HepG2 (cell line): ENCODE results near the gene POLR2J3. TPM values are rescaled to one million over a fixed set of nuclear protein-coding genes. Genes with fewer than 3 reads are reported as not detected.
"Not testable (repeated sequence)": the region's sequence is repeated elsewhere in the genome, so short reads cannot be mapped to it uniquely, and the experiment has no call there.

ENCODE experiments used
- ATAC-seq: fragments of 200-7000 bp; cut with Tn5 transposase; 3 replicates; pipeline ENCODE4 v1.9.1; 2020; ENCODE audit warnings: mild to moderate bottlenecking, moderate library complexity
- BruUV-seq: library from RNA; stranded (reverse); fragments of 400-500 nt; replicated peaks from 2 replicates; lab custom pipeline; 2021; lab: Mats Ljungman, UMichigan
- CTCF ChIA-PET: fragments of 300-600 bp; formaldehyde crosslinking; extraction: SDS; loops from one replicate; lab custom pipeline; 2021; ENCODE audit warnings: low total read pairs, inconsistent platforms, low intra/inter-chr PET ratio; lab: Yijun Ruan, JAX
- POLR2A ChIA-PET: fragments of 350-600 bp; sonication (Branson Sonifier 250); formaldehyde crosslinking; loops from one replicate; lab custom pipeline; 2020; ENCODE audit warnings: antibody characterized with exemption, inconsistent platforms; lab: Yijun Ruan, JAX
- DNase-seq: peaks from one replicate; pipeline ENCODE4 v3.0.0-alpha.2; 2015; ENCODE audit warnings: low spot score
- FAIRE-seq: peaks from 3 replicates; lab custom pipeline; 2011; peaks lifted over from hg19 to GRCh38; lab: Jason Lieb, UNC
- H2AFZ ChIP-seq: one replicate; pipeline ENCODE4 v1.6.1; 2011; ENCODE audit warnings: low read length, inconsistent platforms
- H3K27ac ChIP-seq: fragments of 300-600 bp; 3 replicates; pipeline ENCODE4 v1.8.0; 2011; ENCODE audit warnings: mixed run types, mild to moderate bottlenecking, mixed read lengths, low read length, inconsistent platforms; ENCODE audit not compliant: insufficient read depth; ENCODE audit errors: extremely low read length
- H3K27me3 ChIP-seq, 2 experiments: fragments of 200-600 bp in 1 of 2; 2 replicates in 1 of 2; 3 replicates in 1 of 2; pipeline versions ENCODE4 v1.6.0 to v1.8.0; 2011; ENCODE audit warnings: low read length in 2 of 2, mild to moderate bottlenecking in 2 of 2, moderate library complexity in 2 of 2, inconsistent platforms in 1 of 2; ENCODE audit not compliant: insufficient read depth in 2 of 2, control insufficient read depth in 1 of 2
- H3K36me3 ChIP-seq, 2 experiments: fragments of 200-600 bp in 1 of 2; replicated peaks in 1 of 2; 2 replicates in 1 of 2; 3 replicates in 1 of 2; pipeline versions ENCODE4 v1.5.1 to v1.8.0; 2011; ENCODE audit warnings: low read length in 2 of 2, inconsistent platforms in 1 of 2; ENCODE audit not compliant: insufficient read depth in 2 of 2, control insufficient read depth in 1 of 2
- H3K4me1 ChIP-seq: 2 replicates; pipeline ENCODE4 v1.5.1; 2012; ENCODE audit warnings: low read length, inconsistent platforms; ENCODE audit not compliant: insufficient read depth
- H3K4me2 ChIP-seq: 2 replicates; pipeline ENCODE4 v1.6.0; 2011; ENCODE audit warnings: low read depth, low read length, inconsistent platforms
- H3K4me3 ChIP-seq, 3 experiments: fragments of 200-600 bp in 1 of 3; sonication (generic), shearing (Covaris generic) in 1 of 3; replicated peaks in 1 of 3; 2 replicates each; pipeline ENCODE4 v1.5.1; 2011 to 2016; ENCODE audit warnings: low read length in 3 of 3, inconsistent platforms in 2 of 3, low read depth in 2 of 3, mild to moderate bottlenecking in 2 of 3, control low read depth in 1 of 3, mixed read lengths in 1 of 3; ENCODE audit not compliant: insufficient read depth in 1 of 3
- H3K79me2 ChIP-seq: one replicate; pipeline ENCODE4 v1.6.1; 2011; ENCODE audit warnings: low read length, inconsistent platforms; ENCODE audit not compliant: insufficient read depth
- H3K9ac ChIP-seq: 2 replicates; pipeline ENCODE4 v1.6.0; 2011; ENCODE audit warnings: mild to moderate bottlenecking, low read depth, low read length, inconsistent platforms; ENCODE audit not compliant: insufficient read depth
- H3K9me3 ChIP-seq: 2 replicates; pipeline ENCODE4 v1.5.1; 2012; ENCODE audit warnings: mild to moderate bottlenecking, low read length
- H4K20me1 ChIP-seq: 2 replicates; pipeline ENCODE4 v1.6.0; 2011; ENCODE audit warnings: inconsistent platforms, mild to moderate bottlenecking, low read length, moderate library complexity; ENCODE audit not compliant: insufficient read depth
- WGBS: methylation state at CpG from one replicate; pipeline ENCODE4 v1.1.6; 2017; ENCODE audit warnings: low lambda C conversion rate; 5-methylcytosine and 5-hydroxymethylcytosine counted together
- in situ Hi-C: cut with HindIII; loops from 2 replicates; pipeline ENCODE4 v1.10.0; 2017; ENCODE audit warnings: low pct_unique_long_range_greater_than_20kb; ENCODE audit not compliant: extremely low pct_ligation_motif_present
- intact Hi-C: fragments of 100-400 bp; cut with micrococcal nuclease; formaldehyde crosslinking; loops from one replicate; pipeline ENCODE4 v1.10.0; 2022; ENCODE audit not compliant: unreplicated experiment
- polyA plus RNA-seq, 8 experiments: library from polyadenylated mRNA; depleted of rRNA in 3 of 8; stranded (reverse) in 7 of 8; unstranded in 1 of 8; fragments of >200 nt; fragmentation: Illumina TruSeq in 4 of 8; extraction: Trizol in 4 of 8; gene quantifications; 2 replicates each; pipeline versions ENCODE4 v1.2.1 to v1.2.3, GENCODE V29; 2011 to 2016; ENCODE audit warnings: low read depth in 4 of 8, missing spikeins in 1 of 8, mixed read lengths in 1 of 8; ENCODE audit not compliant: insufficient read depth in 1 of 8
- total RNA-seq, 5 experiments: library from RNA; depleted of rRNA; stranded (reverse); fragments of >200 nt; fragmentation: Illumina TruSeq; extraction: Trizol; gene quantifications; 2 replicates each; pipeline ENCODE4 v1.2.3, GENCODE V29; 2016; ENCODE audit warnings: low read depth in 1 of 5

Gene POLR2J3
- total and polyA plus RNA-seq, 2 of the 13 experiments (the other 11 are each of a cell fraction or from before 2014, with no cell fraction given), result 28.0 to 36.5 TPM

- BruUV-seq, H3K79me2 ChIP-seq, FAIRE-seq, H3K9ac ChIP-seq, H3K36me3 ChIP-seq, DNase-seq, ATAC-seq, CTCF ChIA-PET, H3K4me1 ChIP-seq, in situ Hi-C loops, H3K4me2 ChIP-seq, H4K20me1 ChIP-seq, H3K4me3 ChIP-seq, intact Hi-C loops, H2AFZ ChIP-seq, POLR2A ChIA-PET, H3K27ac ChIP-seq, H3K9me3 ChIP-seq, H3K27me3 ChIP-seq: not testable (repeated sequence)
- 100% methylated on average over 1 of the region's 8 CpGs for WGBS
Observed at GRCh38 chr7:102542083-102542482, 30.3 kb downstream of the POLR2J3 start.

DNA sequence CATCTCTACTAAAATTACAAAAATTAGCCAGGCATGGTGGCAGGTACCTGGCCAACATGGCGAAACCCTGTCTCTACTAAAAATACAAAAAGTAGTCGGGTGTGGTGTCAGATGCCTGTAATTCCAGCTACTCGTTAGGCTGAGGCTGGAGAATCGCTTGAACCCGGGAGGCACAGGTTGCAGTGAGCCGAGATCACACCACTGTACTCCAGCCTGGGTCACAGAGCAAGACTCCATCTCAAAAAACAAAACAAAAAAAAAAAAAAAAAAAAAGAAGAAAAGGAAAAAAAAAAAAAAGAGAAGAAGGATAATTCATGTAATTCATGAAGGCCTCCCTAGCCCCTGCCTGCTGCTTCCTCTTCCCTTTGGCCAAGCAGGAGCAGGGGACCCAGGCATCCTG is 31.8 kb downstream of the POLR2J3 start:
- CTCF ChIA-PET, POLR2A ChIA-PET, H2AFZ ChIP-seq, H3K79me2 ChIP-seq, H3K27ac ChIP-seq, BruUV-seq, H3K27me3 ChIP-seq, FAIRE-seq, H3K4me1 ChIP-seq, H3K9me3 ChIP-seq, H3K4me2 ChIP-seq, ATAC-seq, DNase-seq, H3K4me3 ChIP-seq, H4K20me1 ChIP-seq, H3K9ac ChIP-seq, in situ Hi-C loops, intact Hi-C loops, H3K36me3 ChIP-seq: not testable (repeated sequence)
- WGBS, result 94% methylated on average over 5 of the region's 6 CpGs

GRCh38 chr7:102535062-102535615 is 37.2 kb downstream of the POLR2J3 start:
- DNase-seq, ATAC-seq, BruUV-seq: not testable (repeated sequence)

DNA sequence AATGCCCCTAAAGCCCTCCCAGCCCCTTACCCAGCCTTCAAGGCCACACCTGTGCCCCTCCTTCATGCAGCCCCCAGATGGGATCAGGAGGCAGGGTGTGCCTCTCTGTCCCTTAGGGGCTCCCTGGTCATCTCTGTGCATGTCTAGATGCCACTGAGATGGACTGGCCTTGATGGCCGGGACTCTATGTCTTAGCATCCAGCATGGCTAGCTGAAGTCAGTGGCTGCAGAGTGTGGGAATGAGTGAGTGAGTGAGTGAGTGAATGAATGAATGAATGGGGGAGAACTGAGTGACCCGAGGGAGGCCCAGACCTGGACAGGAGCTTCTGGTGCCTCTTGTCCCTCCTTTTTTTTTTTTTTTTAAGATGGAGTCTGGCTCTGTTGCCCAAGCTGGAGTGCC is 40.3 kb downstream of the POLR2J3 start:
- ATAC-seq, intact Hi-C loops, H2AFZ ChIP-seq, H4K20me1 ChIP-seq, H3K9ac ChIP-seq, H3K79me2 ChIP-seq, H3K9me3 ChIP-seq, H3K4me2 ChIP-seq, DNase-seq, H3K36me3 ChIP-seq, POLR2A ChIA-PET, CTCF ChIA-PET, H3K27me3 ChIP-seq, H3K27ac ChIP-seq, FAIRE-seq, H3K4me1 ChIP-seq, H3K4me3 ChIP-seq, in situ Hi-C loops: not testable (repeated sequence)
- TSS peak; percentile 49 for BruUV-seq
- WGBS, result 98% methylated on average over 2 of the region's 2 CpGs

More at GRCh38 chr7:102535062-102535615, 37.2 kb downstream of the POLR2J3 start:
- H4K20me1 ChIP-seq, CTCF ChIA-PET, H3K4me1 ChIP-seq, H3K79me2 ChIP-seq, H3K4me3 ChIP-seq, POLR2A ChIA-PET, H3K27me3 ChIP-seq, H3K4me2 ChIP-seq, H2AFZ ChIP-seq, FAIRE-seq, H3K36me3 ChIP-seq, H3K27ac ChIP-seq, H3K9me3 ChIP-seq, H3K9ac ChIP-seq, intact Hi-C loops, in situ Hi-C loops: not testable (repeated sequence)
- WGBS, result 92% methylated on average over 3 of the region's 8 CpGs
